IMR-90 (cell line): ENCODE data around the gene ADGB. TPM values are rescaled to one million over a fixed set of nuclear protein-coding genes. Genes with fewer than 3 reads are reported as not detected.

Experiments
- ATAC-seq: fragments of 200-7000 bp; cut with Tn5 transposase; 2 replicates; pipeline ENCODE4 v1.9.1; 2020; ENCODE audit warnings: low read depth, mild to moderate bottlenecking, moderate library complexity
- BruUV-seq: library from RNA; stranded (reverse); fragments of 400-500 nt; replicated peaks from 2 replicates; lab custom pipeline; 2021; lab: Mats Ljungman, UMichigan
- CTCF ChIA-PET: fragments of 300-600 bp; formaldehyde crosslinking; extraction: SDS; loops from one replicate; lab custom pipeline; 2021; ENCODE audit warnings: antibody characterized with exemption; lab: Yijun Ruan, JAX
- POLR2A ChIA-PET: fragments of 300-600 bp; sonication (Branson Sonifier 250); formaldehyde crosslinking; loops from one replicate; lab custom pipeline; 2022; ENCODE audit warnings: antibody characterized with exemption; ENCODE audit not compliant: unreplicated experiment; lab: Charles Lee
- DNase-seq: peaks from one replicate; pipeline ENCODE4 v3.0.0; 2013
- H2AFZ ChIP-seq: replicated peaks from 2 replicates; pipeline ENCODE3; 2013; ENCODE audit warnings: low read length, mild to moderate bottlenecking; ENCODE audit not compliant: poor library complexity
- H2AK5ac ChIP-seq: 2 replicates; pipeline ENCODE4 v1.6.1; 2013; ENCODE audit warnings: low read depth, low read length, inconsistent platforms
- H2AK9ac ChIP-seq: replicated peaks from 2 replicates; pipeline ENCODE3; 2013; ENCODE audit warnings: mild to moderate bottlenecking, low read depth, low read length, moderate library complexity; ENCODE audit not compliant: poor library complexity
- H2BK120ac ChIP-seq: 2 replicates; pipeline ENCODE4 v1.6.1; 2013; ENCODE audit warnings: low read depth, low read length, inconsistent platforms
- H2BK15ac ChIP-seq: 3 replicates; pipeline ENCODE4 v1.6.1; 2013; ENCODE audit warnings: low read depth, low read length, inconsistent platforms
- H2BK20ac ChIP-seq: 2 replicates; pipeline ENCODE4 v1.6.1; 2013; ENCODE audit warnings: low read depth, mild to moderate bottlenecking, inconsistent platforms, low read length, moderate library complexity
- H2BK5ac ChIP-seq: 2 replicates; pipeline ENCODE4 v1.6.1; 2013; ENCODE audit warnings: mild to moderate bottlenecking, low read depth, low read length, inconsistent platforms; ENCODE audit not compliant: poor library complexity, severe bottlenecking
- H3K14ac ChIP-seq: replicated peaks from 2 replicates; pipeline ENCODE4 v1.6.1; 2013; ENCODE audit warnings: low read depth, low read length, inconsistent platforms
- H3K18ac ChIP-seq: 2 replicates; pipeline ENCODE4 v1.6.1; 2013; ENCODE audit warnings: low read depth, low read length, control low read depth
- H3K23ac ChIP-seq: 2 replicates; pipeline ENCODE4 v1.6.1; 2013; ENCODE audit warnings: low read depth, low read length, inconsistent platforms
- H3K27ac ChIP-seq: 2 replicates; pipeline ENCODE4 v1.5.1; 2013; ENCODE audit warnings: mild to moderate bottlenecking, control low read depth, low read length; ENCODE audit not compliant: insufficient read depth
- H3K27me3 ChIP-seq: 2 replicates; pipeline ENCODE4 v1.6.1; 2013; ENCODE audit warnings: low read length; ENCODE audit not compliant: control insufficient read depth, insufficient read depth
- H3K36me3 ChIP-seq: 2 replicates; pipeline ENCODE4 v1.6.1; 2013; ENCODE audit warnings: low read length, mixed read lengths; ENCODE audit not compliant: control insufficient read depth, insufficient read depth
- H3K4ac ChIP-seq: 2 replicates; pipeline ENCODE4 v1.6.1; 2013; ENCODE audit warnings: low read depth, low read length, inconsistent platforms
- H3K4me1 ChIP-seq: 2 replicates; pipeline ENCODE4 v1.6.1; 2013; ENCODE audit warnings: low read length, mixed read lengths; ENCODE audit not compliant: control insufficient read depth, insufficient read depth
- H3K4me2 ChIP-seq: 2 replicates; pipeline ENCODE4 v1.6.1; 2013; ENCODE audit warnings: low read depth, mild to moderate bottlenecking, control low read depth, low read length, moderate library complexity
- H3K4me3 ChIP-seq: 2 replicates; pipeline ENCODE4 v1.5.1; 2013; ENCODE audit warnings: low read depth, mild to moderate bottlenecking, control low read depth, low read length, moderate library complexity; ENCODE audit not compliant: insufficient read depth
- H3K56ac ChIP-seq: 2 replicates; pipeline ENCODE4 v1.6.1; 2013; ENCODE audit warnings: low read length, inconsistent platforms; ENCODE audit not compliant: insufficient read depth; ENCODE audit errors: extremely low read depth
- H3K79me1 ChIP-seq, 2 experiments: 2 replicates each; pipeline ENCODE4 v1.6.1; 2013; ENCODE audit warnings: low read length in 2 of 2, inconsistent platforms in 1 of 2, low read depth in 1 of 2
- H3K9ac ChIP-seq: 2 replicates; pipeline ENCODE4 v1.6.1; 2013; ENCODE audit warnings: low read depth, low read length, control low read depth
- H3K9me1 ChIP-seq: 2 replicates; pipeline ENCODE4 v1.6.1; 2013; ENCODE audit warnings: low read length, inconsistent platforms; ENCODE audit not compliant: insufficient read depth
- H3K9me3 ChIP-seq: 2 replicates; pipeline ENCODE4 v1.6.1; 2013; ENCODE audit warnings: low read length; ENCODE audit not compliant: control insufficient read depth, insufficient read depth
- H4K20me1 ChIP-seq: 2 replicates; pipeline ENCODE4 v1.6.1; 2013; ENCODE audit warnings: low read length, inconsistent platforms; ENCODE audit not compliant: insufficient read depth
- H4K5ac ChIP-seq: 2 replicates; pipeline ENCODE4 v1.6.1; 2013; ENCODE audit warnings: mild to moderate bottlenecking, low read depth, low read length, control low read depth
- H4K8ac ChIP-seq, 2 experiments: 2 replicates each; pipeline ENCODE4 v1.6.1; 2013; ENCODE audit warnings: low read depth in 2 of 2, low read length in 2 of 2, control low read depth in 1 of 2, inconsistent platforms in 1 of 2
- H4K91ac ChIP-seq: 2 replicates; pipeline ENCODE4 v1.6.1; 2013; ENCODE audit warnings: low read depth, low read length, inconsistent platforms; ENCODE audit not compliant: insufficient read depth
- BHLHE40 ChIP-seq: fragments of 150-350 bp; IDR thresholded peaks from 2 replicates; pipeline ENCODE4 v1.6.1; 2016; ENCODE audit warnings: mild to moderate bottlenecking, low read depth, low read length
- CEBPB ChIP-seq: IDR thresholded peaks from 2 replicates; pipeline ENCODE4 v1.6.1; 2012; ENCODE audit warnings: low read depth, low read length, improper control_type of control experiment
- CHD1 ChIP-seq: IDR thresholded peaks from 2 replicates; pipeline ENCODE4 v1.6.1; 2012; ENCODE audit warnings: low read depth, low read length, improper control_type of control experiment
- FOS ChIP-seq: fragments of 150-350 bp; IDR thresholded peaks from 2 replicates; pipeline ENCODE4 v1.6.1; 2016; ENCODE audit warnings: low read depth, low read length
- MAFK ChIP-seq: IDR thresholded peaks from 2 replicates; pipeline ENCODE4 v1.6.1; 2012; ENCODE audit warnings: low read depth, low read length, improper control_type of control experiment
- MAZ ChIP-seq: IDR thresholded peaks from 2 replicates; pipeline ENCODE4 v1.6.1; 2012; ENCODE audit warnings: low read depth, mild to moderate bottlenecking, low read length, improper control_type of control experiment, moderate library complexity, borderline replicate concordance
- NFE2L2 ChIP-seq: fragments of 150-350 bp; IDR thresholded peaks from 2 replicates; pipeline ENCODE4 v1.6.1; 2016; ENCODE audit warnings: low read depth, mild to moderate bottlenecking, low read length
- POLR2A ChIP-seq: IDR thresholded peaks from 2 replicates; pipeline ENCODE4 v1.6.1; 2012; ENCODE audit warnings: mild to moderate bottlenecking, low read depth, low read length
- RAD21 ChIP-seq: IDR thresholded peaks from 2 replicates; pipeline ENCODE4 v1.6.1; 2012; ENCODE audit warnings: low read length, improper control_type of control experiment
- RCOR1 ChIP-seq: IDR thresholded peaks from 2 replicates; pipeline ENCODE4 v1.6.1; 2012; ENCODE audit warnings: mild to moderate bottlenecking, low read length, improper control_type of control experiment; ENCODE audit not compliant: insufficient replicate concordance
- RFX5 ChIP-seq: IDR thresholded peaks from 2 replicates; pipeline ENCODE4 v1.8.0; 2012; ENCODE audit warnings: low read depth, mild to moderate bottlenecking, low read length, moderate library complexity
- SMC3 ChIP-seq: fragments of 150-350 bp; IDR thresholded peaks from 2 replicates; pipeline ENCODE4 v1.6.1; 2016; ENCODE audit warnings: low read depth, mild to moderate bottlenecking, antibody characterized with exemption, low read length, moderate library complexity
- WGBS, 2 experiments: methylation state at CpG; one replicate each; pipeline versions ENCODE4 v1.1.5 to v1.1.7; 2013; ENCODE audit warnings: missing lambda C conversion rate in 2 of 2; ENCODE audit not compliant: insufficient read length in 1 of 2; ENCODE audit errors: extremely low coverage in 2 of 2; 5-methylcytosine and 5-hydroxymethylcytosine counted together
- dilution Hi-C: fragments of 300-500 bp; cut with HindIII; formaldehyde crosslinking; loops from one replicate; pipeline ENCODE4 v1.14.3; 2018; ENCODE audit warnings: low sequenced_read_pairs; ENCODE audit not compliant: unreplicated experiment
- in situ Hi-C: fragments of 300-500 bp; cut with MboI; formaldehyde crosslinking; loops from 3 replicates; pipeline ENCODE4 v1.14.3; 2019; ENCODE audit warnings: low sequenced_read_pairs, inconsistent platforms, mixed read lengths
- intact Hi-C: fragments of 100-400 bp; cut with micrococcal nuclease; formaldehyde crosslinking; loops from 2 replicates; pipeline ENCODE4 v1.10.0; 2022
- polyA plus RNA-seq, 3 experiments: library from polyadenylated mRNA; depleted of rRNA; stranded (reverse); fragments of >200 nt; gene quantifications; 2 replicates each; pipeline ENCODE4 v1.2.3, GENCODE V29; 2012; ENCODE audit warnings: low replicate concordance in 1 of 3
- total RNA-seq: library from RNA; depleted of rRNA; stranded (reverse); fragments of >200 nt; gene quantifications from 2 replicates; pipeline ENCODE4 v1.2.3, GENCODE V29; 2012
- TF ChIP-seq, protein P1 (sequence below): fragments of 150-350 bp; IDR thresholded peaks from 2 replicates; pipeline ENCODE4 v1.6.1; 2016; ENCODE audit warnings: low read depth, mild to moderate bottlenecking, low read length, moderate library complexity, borderline replicate concordance
- TF ChIP-seq, protein P2 (sequence below): fragments of 150-350 bp; IDR thresholded peaks from 2 replicates; pipeline ENCODE4 v1.6.1; 2017; ENCODE audit warnings: mild to moderate bottlenecking, antibody characterized with exemption, low read length, low read depth

ADGB gene
- total and polyA plus RNA-seq, 2 of the 4 experiments (the other 2 are of a cell fraction) = not detected

DNA sequence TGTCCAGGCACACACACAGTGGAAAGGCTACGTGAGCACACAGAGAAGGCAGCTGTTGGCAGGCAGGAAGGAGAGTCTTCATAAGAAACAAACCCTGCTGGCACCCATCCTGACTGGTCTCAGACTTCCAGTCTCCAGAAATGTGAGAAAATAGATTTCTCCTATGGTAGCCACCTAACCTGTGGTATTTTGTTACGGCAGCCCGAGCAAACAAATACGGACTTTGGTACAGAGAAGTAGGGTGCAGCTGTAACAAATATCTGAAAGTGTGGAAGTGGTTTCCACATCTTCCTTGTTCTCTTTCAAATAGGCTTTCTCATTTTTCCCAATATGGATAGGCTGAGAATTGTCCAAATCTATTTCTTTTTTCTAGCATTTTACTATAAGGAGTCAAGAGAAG, 94.6 kb downstream of the ADGB start:
- Histone ChIP-seq H2BK120ac (no peak overlapping the region), H3K9ac (no peak overlapping the region), H3K4me2 (no peak overlapping the region), H3K4me1 (no peaks in the 10 kb centered on the region), H3K4ac (no peak overlapping the region), H4K5ac (no peak overlapping the region), H4K20me1 (no peaks in the 10 kb centered on the region), H2BK20ac (no peak overlapping the region), H3K23ac (no peak overlapping the region), H3K56ac (no peak overlapping the region), H4K91ac (no peak overlapping the region), H3K9me1 (no peaks in the 10 kb centered on the region), H3K9me3 (no peaks in the 10 kb centered on the region), H4K8ac (no peak overlapping the region), H2BK15ac (no peak overlapping the region), H3K4me3 (no peak overlapping the region), H3K27me3 (no peaks in the 10 kb centered on the region), H3K18ac (no peak overlapping the region), H2AK9ac (no peak overlapping the region), H3K36me3 (no peaks in the 10 kb centered on the region), H2AFZ (no peak overlapping the region), H2AK5ac (no peak overlapping the region), H3K14ac (no peak overlapping the region), H3K79me1 (no peaks in the 10 kb centered on the region), H3K27ac (no peak overlapping the region), H2BK5ac (no peak overlapping the region)
- DNase-seq (no peak), ATAC-seq (no peak)
- BruUV-seq = no TSS peak
- in situ Hi-C loops = no loop called here
- ChIA-PET CTCF (interaction anchor here (0.7 kb wide), 1 partner anchor 764 kb away, joined by 4 read pairs; no protein-coding TSS in a partner anchor), POLR2A (no interaction called here)
- dilution Hi-C loops = no loop called here
- no CpG with 5 or more reads among the region's 4 CpGs for WGBS, 2 experiments
- intact Hi-C loops = no loop called here
- TF ChIP-seq MAFK (no peak), BHLHE40 (no peak), RCOR1 (no peak), NFE2L2 (no peak), CEBPB (no peak), POLR2A (no peak), MAZ (no peak), RAD21 (no peak), SMC3 (no peak), FOS (no peak), RFX5 (no peak), CHD1 (no peak)
- TF ChIP-seq, protein P1, sequence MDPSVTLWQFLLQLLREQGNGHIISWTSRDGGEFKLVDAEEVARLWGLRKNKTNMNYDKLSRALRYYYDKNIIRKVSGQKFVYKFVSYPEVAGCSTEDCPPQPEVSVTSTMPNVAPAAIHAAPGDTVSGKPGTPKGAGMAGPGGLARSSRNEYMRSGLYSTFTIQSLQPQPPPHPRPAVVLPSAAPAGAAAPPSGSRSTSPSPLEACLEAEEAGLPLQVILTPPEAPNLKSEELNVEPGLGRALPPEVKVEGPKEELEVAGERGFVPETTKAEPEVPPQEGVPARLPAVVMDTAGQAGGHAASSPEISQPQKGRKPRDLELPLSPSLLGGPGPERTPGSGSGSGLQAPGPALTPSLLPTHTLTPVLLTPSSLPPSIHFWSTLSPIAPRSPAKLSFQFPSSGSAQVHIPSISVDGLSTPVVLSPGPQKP = no peak
- TF ChIP-seq, protein P2, sequence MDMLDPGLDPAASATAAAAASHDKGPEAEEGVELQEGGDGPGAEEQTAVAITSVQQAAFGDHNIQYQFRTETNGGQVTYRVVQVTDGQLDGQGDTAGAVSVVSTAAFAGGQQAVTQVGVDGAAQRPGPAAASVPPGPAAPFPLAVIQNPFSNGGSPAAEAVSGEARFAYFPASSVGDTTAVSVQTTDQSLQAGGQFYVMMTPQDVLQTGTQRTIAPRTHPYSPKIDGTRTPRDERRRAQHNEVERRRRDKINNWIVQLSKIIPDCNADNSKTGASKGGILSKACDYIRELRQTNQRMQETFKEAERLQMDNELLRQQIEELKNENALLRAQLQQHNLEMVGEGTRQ = no peak
